ENCODE results near the gene MRTFA. TPM values are rescaled to one million over a fixed set of nuclear protein-coding genes. Genes with fewer than 3 reads are reported as not detected.

Gene MRTFA
- total RNA-seq, 3 donors from 2014 or later (not counting 1 experiment from before 2014, with no cell fraction given): 81.8 to 91.9 (median 83.5) TPM

GRCh38 chr22:40479126-40479800, 157.3 kb downstream of the MRTFA start:
- H3K27me3 ChIP-seq (ENCODE audit: control insufficient read depth, insufficient read depth, low read length): no peaks in the 10 kb centered on the region
- no peaks in the 10 kb centered on the region for H3K27me3 Mint-ChIP-seq (ENCODE audit: low read depth in 2 of 2)
- H3K4me1 Mint-ChIP-seq: peaks cover 13 to 33% of the 10 kb centered on the region in 2 donors
- H3K36me3 Mint-ChIP-seq: no peaks in the 10 kb centered on the region
- DNase-seq (no peak), ATAC-seq (no peak)
- no peak overlapping the region for H3K27ac Mint-ChIP-seq
- 100% methylated on average over 4 of the region's 6 CpGs for WGBS (ENCODE audit: insufficient coverage)
- no peak overlapping the region for H3K4me3 Mint-ChIP-seq
- H3K27ac ChIP-seq (ENCODE audit: low read length): no peak overlapping the region
- peaks cover 2% of the 10 kb centered on the region for H3K36me3 ChIP-seq (ENCODE audit: control insufficient read depth, insufficient read depth, low read length)
- no peaks in the 10 kb centered on the region for H3K4me1 ChIP-seq (ENCODE audit: control insufficient read depth, insufficient read depth, low read length)
- H3K9me3 ChIP-seq (ENCODE audit: control insufficient read depth, insufficient read depth, low read length): no peaks in the 10 kb centered on the region
- H3K4me3 ChIP-seq (ENCODE audit: low read length): no peak overlapping the region
- intact Hi-C loops (cut with micrococcal nuclease): no loop called here
- TF ChIP-seq, protein P1, sequence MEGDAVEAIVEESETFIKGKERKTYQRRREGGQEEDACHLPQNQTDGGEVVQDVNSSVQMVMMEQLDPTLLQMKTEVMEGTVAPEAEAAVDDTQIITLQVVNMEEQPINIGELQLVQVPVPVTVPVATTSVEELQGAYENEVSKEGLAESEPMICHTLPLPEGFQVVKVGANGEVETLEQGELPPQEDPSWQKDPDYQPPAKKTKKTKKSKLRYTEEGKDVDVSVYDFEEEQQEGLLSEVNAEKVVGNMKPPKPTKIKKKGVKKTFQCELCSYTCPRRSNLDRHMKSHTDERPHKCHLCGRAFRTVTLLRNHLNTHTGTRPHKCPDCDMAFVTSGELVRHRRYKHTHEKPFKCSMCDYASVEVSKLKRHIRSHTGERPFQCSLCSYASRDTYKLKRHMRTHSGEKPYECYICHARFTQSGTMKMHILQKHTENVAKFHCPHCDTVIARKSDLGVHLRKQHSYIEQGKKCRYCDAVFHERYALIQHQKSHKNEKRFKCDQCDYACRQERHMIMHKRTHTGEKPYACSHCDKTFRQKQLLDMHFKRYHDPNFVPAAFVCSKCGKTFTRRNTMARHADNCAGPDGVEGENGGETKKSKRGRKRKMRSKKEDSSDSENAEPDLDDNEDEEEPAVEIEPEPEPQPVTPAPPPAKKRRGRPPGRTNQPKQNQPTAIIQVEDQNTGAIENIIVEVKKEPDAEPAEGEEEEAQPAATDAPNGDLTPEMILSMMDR (IDR thresholded peaks at IDR 0.05): no peak
- H3K9me3 Mint-ChIP-seq: no peaks in the 10 kb centered on the region

GRCh38 chr22:40478338-40479125, 158.0 kb downstream of the MRTFA start:
- no peak overlapping the region for H3K4me3 ChIP-seq (ENCODE audit: low read length)
- Mint-ChIP-seq H3K36me3 (no peaks in the 10 kb centered on the region), H3K27me3 (ENCODE audit: low read depth in 2 of 2) (no peaks in the 10 kb centered on the region), H3K27ac (no peak overlapping the region), H3K4me1 (peaks cover 13 to 33% of the 10 kb centered on the region in 2 donors), H3K4me3 (no peak overlapping the region), H3K9me3 (no peaks in the 10 kb centered on the region)
- intact Hi-C loops (cut with micrococcal nuclease): no loop called here
- H3K9me3 ChIP-seq (ENCODE audit: control insufficient read depth, insufficient read depth, low read length): no peaks in the 10 kb centered on the region
- no peak for ATAC-seq
- WGBS (ENCODE audit: insufficient coverage): 93% methylated on average over 11 of the region's 11 CpGs
- no peak overlapping the region for H3K27ac ChIP-seq (ENCODE audit: low read length)
- TF ChIP-seq, protein P1 (IDR thresholded peaks at IDR 0.05): no peak
- H3K27me3 ChIP-seq (ENCODE audit: control insufficient read depth, insufficient read depth, low read length): no peaks in the 10 kb centered on the region
- H3K36me3 ChIP-seq (ENCODE audit: control insufficient read depth, insufficient read depth, low read length): peaks cover 2% of the 10 kb centered on the region
- no peak for DNase-seq
- H3K4me1 ChIP-seq (ENCODE audit: control insufficient read depth, insufficient read depth, low read length): no peaks in the 10 kb centered on the region

DNA sequence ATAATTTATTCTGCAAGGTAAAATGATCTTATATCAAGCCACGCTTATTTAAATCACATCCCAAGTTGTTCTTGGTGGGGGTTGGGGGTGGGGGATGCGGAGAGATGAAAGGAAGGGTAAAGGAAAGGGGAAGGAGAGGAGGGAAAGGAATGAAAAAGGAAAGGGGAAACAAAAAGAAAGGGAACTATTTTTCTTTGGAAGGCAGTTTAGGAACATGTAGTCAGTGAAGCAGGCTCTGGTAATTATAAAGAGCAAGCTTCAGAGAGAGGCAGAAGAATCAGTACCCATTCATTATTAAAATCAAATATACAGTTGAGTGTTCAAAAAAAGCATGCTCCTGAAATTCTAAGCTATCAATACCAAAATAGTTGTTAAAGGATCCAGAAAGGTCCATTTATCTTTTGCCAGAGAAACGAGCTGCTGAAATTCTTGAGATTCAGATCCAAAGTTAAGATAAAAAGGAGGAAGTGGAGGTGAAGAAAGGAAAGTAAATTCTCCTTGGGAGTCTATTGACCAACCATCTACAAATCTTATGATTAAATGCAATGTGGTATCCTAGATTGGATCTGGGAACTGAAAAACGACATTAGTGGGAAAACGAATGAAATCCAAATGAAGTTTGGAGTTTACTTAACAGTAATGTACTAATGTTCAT, 158.7 kb downstream of the MRTFA start:
- ATAC-seq (no peak), DNase-seq (no peak)
- no peak overlapping the region for H3K27ac ChIP-seq (ENCODE audit: low read length)
- no peaks in the 10 kb centered on the region for H3K27me3 Mint-ChIP-seq (ENCODE audit: low read depth in 2 of 2)
- H3K36me3 Mint-ChIP-seq: no peaks in the 10 kb centered on the region
- no peak overlapping the region for H3K4me3 ChIP-seq (ENCODE audit: low read length)
- WGBS (ENCODE audit: insufficient coverage): 48% methylated on average over 2 of the region's 5 CpGs
- peaks cover 2% of the 10 kb centered on the region for H3K36me3 ChIP-seq (ENCODE audit: control insufficient read depth, insufficient read depth, low read length)
- H3K4me1 ChIP-seq (ENCODE audit: control insufficient read depth, insufficient read depth, low read length): no peaks in the 10 kb centered on the region
- intact Hi-C loops (cut with micrococcal nuclease): no loop called here
- no peaks in the 10 kb centered on the region for H3K27me3 ChIP-seq (ENCODE audit: control insufficient read depth, insufficient read depth, low read length)
- no peaks in the 10 kb centered on the region for H3K9me3 Mint-ChIP-seq
- TF ChIP-seq, protein P1 (IDR thresholded peaks at IDR 0.05): no peak
- H3K9me3 ChIP-seq (ENCODE audit: control insufficient read depth, insufficient read depth, low read length): no peaks in the 10 kb centered on the region
- H3K27ac Mint-ChIP-seq: peak overlapping the region in 1 of 2 donors; percentile 15
- no peak overlapping the region for H3K4me3 Mint-ChIP-seq
- H3K4me1 Mint-ChIP-seq: peaks cover 13 to 33% of the 10 kb centered on the region in 2 donors
